Activated naive CD4-positive, alpha-beta T cell treated with anti-CD3 and anti-CD28 coated beads, Interleukin-2, amount 50 U/mL, for 24 hours (primary cell): ENCODE results near the gene MRPL2.
A peak's percentile ranks its signal among the peaks of the same experiment; 100 is the strongest.
"Not testable (repeated sequence)": the region's sequence is repeated elsewhere in the genome, so short reads cannot be mapped to it uniquely, and the experiment has no call there.

Experiments used
- H3K27ac Mint-ChIP-seq: one replicate; pipeline ENCODE4 v1.8.0; 2021; ENCODE audit warnings: mild to moderate bottlenecking, mixed read lengths
- H3K27me3 Mint-ChIP-seq: one replicate; pipeline ENCODE4 v1.8.0; 2021; ENCODE audit warnings: mixed read lengths
- H3K36me3 Mint-ChIP-seq: one replicate; pipeline ENCODE4 v1.8.0; 2021; ENCODE audit warnings: mixed read lengths
- H3K4me1 Mint-ChIP-seq: one replicate; pipeline ENCODE4 v1.8.0; 2021; ENCODE audit warnings: mixed read lengths
- H3K4me3 Mint-ChIP-seq: one replicate; pipeline ENCODE4 v1.8.0; 2021; ENCODE audit warnings: mild to moderate bottlenecking, mixed read lengths
- H3K9me3 Mint-ChIP-seq: one replicate; pipeline ENCODE4 v1.8.0; 2021; ENCODE audit warnings: mixed read lengths

MRPL2 gene

DNA sequence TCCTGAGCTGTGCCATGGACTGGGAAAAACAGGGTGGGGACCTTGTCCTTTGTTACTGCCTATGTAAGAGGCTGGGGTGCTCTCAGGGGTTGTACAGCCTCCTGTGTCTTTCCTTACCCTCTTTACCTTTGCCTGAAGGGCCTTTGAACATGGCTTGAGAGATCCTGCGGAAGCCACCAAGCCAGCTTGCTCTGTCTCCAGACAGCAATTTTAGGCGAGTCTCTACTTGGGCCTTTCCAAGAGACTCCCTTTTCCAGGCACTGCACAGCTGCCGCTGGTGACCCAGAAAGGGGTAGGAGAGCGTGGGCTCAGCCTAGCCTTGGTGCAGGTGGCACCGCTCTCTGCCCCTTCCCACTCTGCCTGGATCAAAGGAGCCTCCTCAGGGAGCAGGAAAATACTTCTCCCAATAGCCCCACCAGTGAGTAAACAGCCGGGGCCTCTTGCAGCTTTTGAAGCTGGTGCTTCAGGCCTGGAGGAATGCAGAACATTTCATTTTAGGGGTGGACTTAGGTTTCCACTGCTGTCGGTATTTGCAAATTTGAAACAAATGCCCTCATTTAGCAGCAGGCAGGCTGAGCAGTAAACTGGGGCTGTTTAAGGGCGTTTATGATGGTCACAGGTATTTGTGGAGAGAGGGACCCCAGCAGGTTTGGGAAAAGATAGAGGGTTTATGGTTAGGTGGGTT lies 30.8 kb upstream of the MRPL2 start:
- Mint-ChIP-seq H3K9me3 (no peaks in the 10 kb centered on the region), H3K27ac (no peak overlapping the region), H3K36me3 (no peaks in the 10 kb centered on the region), H3K4me3 (no peak overlapping the region), H3K27me3 (no peaks in the 10 kb centered on the region), H3K4me1 (peaks cover 8% of the 10 kb centered on the region)

GRCh38 chr6:43089467-43089866 lies 30.2 kb upstream of the MRPL2 start:
- Mint-ChIP-seq H3K27me3 (no peaks in the 10 kb centered on the region), H3K36me3 (no peaks in the 10 kb centered on the region), H3K27ac (no peak overlapping the region), H3K4me1 (peaks cover 8% of the 10 kb centered on the region), H3K9me3 (no peaks in the 10 kb centered on the region), H3K4me3 (no peak overlapping the region)

DNA sequence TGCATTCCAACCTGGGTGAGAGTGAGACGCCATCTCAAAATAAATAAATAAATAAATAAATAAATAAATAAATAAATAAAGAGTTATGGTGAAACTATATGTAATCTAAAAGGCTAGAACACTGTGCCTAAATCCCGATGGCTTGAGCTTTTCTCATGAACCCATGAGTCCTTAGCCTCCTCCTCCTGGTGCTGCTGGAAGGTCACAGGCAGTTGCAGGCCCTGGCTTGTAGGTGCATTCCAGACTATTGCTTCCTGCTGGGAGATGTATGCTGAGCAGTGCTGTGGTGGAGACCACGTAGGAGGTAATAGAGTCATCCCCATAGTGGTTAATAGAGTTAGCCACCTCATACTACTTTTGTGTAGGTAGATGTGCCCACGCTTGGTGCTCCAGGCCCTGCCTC lies 29.4 kb upstream of the MRPL2 start:
- Mint-ChIP-seq H3K9me3 (no peaks in the 10 kb centered on the region), H3K4me3 (no peak overlapping the region), H3K36me3 (no peaks in the 10 kb centered on the region), H3K27ac (no peak overlapping the region), H3K27me3 (no peaks in the 10 kb centered on the region), H3K4me1 (peaks cover 5% of the 10 kb centered on the region)

GRCh38 chr6:43086022-43086658 lies 26.9 kb upstream of the MRPL2 start:
- H3K27ac Mint-ChIP-seq, result no peak overlapping the region
- no peaks in the 10 kb centered on the region for H3K27me3 Mint-ChIP-seq

GRCh38 chr6:43082806-43083655 lies 23.8 kb upstream of the MRPL2 start:
- no peaks in the 10 kb centered on the region for H3K4me1 Mint-ChIP-seq
- no peak overlapping the region for H3K4me3 Mint-ChIP-seq
- no peaks in the 10 kb centered on the region for H3K36me3 Mint-ChIP-seq
- H3K27ac Mint-ChIP-seq, result no peak overlapping the region
- H3K9me3 Mint-ChIP-seq, result no peaks in the 10 kb centered on the region
- H3K27me3 Mint-ChIP-seq, result peaks cover 3% of the 10 kb centered on the region

More at GRCh38 chr6:43086022-43086658, 26.9 kb upstream of the MRPL2 start:
- Mint-ChIP-seq H3K9me3 (no peaks in the 10 kb centered on the region), H3K4me1 (no peaks in the 10 kb centered on the region), H3K4me3 (no peak overlapping the region), H3K36me3 (no peaks in the 10 kb centered on the region)

- not testable (repeated sequence) for H3K27me3 Mint-ChIP-seq, H3K27ac Mint-ChIP-seq, H3K4me1 Mint-ChIP-seq, H3K9me3 Mint-ChIP-seq, H3K36me3 Mint-ChIP-seq, H3K4me3 Mint-ChIP-seq
Measured at GRCh38 chr6:43081922-43082321, 22.7 kb upstream of the MRPL2 start.

GRCh38 chr6:43081043-43081442 lies 21.8 kb upstream of the MRPL2 start:
- Mint-ChIP-seq H3K27ac (no peak overlapping the region), H3K9me3 (no peaks in the 10 kb centered on the region), H3K4me1 (no peaks in the 10 kb centered on the region), H3K36me3 (no peaks in the 10 kb centered on the region), H3K4me3 (no peak overlapping the region), H3K27me3 (peaks cover 5% of the 10 kb centered on the region)

- Mint-ChIP-seq H3K27ac (no peak overlapping the region), H3K27me3 (peaks cover 5% of the 10 kb centered on the region), H3K9me3 (no peaks in the 10 kb centered on the region), H3K4me3 (no peak overlapping the region), H3K36me3 (peaks cover 3% of the 10 kb centered on the region), H3K4me1 (no peaks in the 10 kb centered on the region)
Measured at GRCh38 chr6:43078691-43079090, 19.5 kb upstream of the MRPL2 start.

DNA sequence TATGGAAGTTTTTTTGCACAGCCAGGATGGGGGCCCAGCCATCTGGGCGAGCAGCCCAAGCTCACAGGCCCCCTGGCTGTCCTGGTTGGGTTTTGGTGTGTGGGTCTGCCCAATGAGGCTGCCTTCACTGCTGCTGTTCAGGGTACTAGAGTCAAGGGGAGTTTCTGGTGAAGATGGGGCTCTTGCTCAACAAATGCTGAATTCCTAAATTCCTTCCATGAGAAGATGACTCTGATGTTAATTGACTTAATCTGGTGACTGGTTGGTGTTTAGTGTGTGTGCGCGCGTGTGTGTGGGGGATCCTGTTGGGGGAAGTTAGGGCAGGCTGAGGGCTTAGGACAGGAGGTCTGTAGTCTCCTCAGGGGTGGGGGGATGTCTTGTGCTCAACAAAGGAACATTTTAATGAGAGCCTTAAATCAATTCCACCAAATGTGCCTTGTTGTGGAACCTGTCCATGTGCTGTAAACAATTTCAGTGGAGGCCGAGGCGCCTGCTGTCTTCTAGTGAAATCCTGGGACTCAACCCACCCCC lies 18.8 kb upstream of the MRPL2 start:
- no peaks in the 10 kb centered on the region for H3K9me3 Mint-ChIP-seq
- peaks cover 4% of the 10 kb centered on the region for H3K36me3 Mint-ChIP-seq
- H3K4me1 Mint-ChIP-seq, result no peaks in the 10 kb centered on the region
- no peak overlapping the region for H3K27ac Mint-ChIP-seq
- peaks cover 5% of the 10 kb centered on the region for H3K27me3 Mint-ChIP-seq
- H3K4me3 Mint-ChIP-seq, result peak overlapping the region; percentile 54

GRCh38 chr6:43077333-43077809 lies 18.1 kb upstream of the MRPL2 start:
- H3K36me3 Mint-ChIP-seq, result peaks cover 8% of the 10 kb centered on the region
- H3K27ac Mint-ChIP-seq, result no peak overlapping the region
- H3K27me3 Mint-ChIP-seq, result peaks cover 5% of the 10 kb centered on the region
- peak overlapping the region; percentile 54 for H3K4me3 Mint-ChIP-seq
- H3K9me3 Mint-ChIP-seq, result no peaks in the 10 kb centered on the region
- no peaks in the 10 kb centered on the region for H3K4me1 Mint-ChIP-seq

DNA sequence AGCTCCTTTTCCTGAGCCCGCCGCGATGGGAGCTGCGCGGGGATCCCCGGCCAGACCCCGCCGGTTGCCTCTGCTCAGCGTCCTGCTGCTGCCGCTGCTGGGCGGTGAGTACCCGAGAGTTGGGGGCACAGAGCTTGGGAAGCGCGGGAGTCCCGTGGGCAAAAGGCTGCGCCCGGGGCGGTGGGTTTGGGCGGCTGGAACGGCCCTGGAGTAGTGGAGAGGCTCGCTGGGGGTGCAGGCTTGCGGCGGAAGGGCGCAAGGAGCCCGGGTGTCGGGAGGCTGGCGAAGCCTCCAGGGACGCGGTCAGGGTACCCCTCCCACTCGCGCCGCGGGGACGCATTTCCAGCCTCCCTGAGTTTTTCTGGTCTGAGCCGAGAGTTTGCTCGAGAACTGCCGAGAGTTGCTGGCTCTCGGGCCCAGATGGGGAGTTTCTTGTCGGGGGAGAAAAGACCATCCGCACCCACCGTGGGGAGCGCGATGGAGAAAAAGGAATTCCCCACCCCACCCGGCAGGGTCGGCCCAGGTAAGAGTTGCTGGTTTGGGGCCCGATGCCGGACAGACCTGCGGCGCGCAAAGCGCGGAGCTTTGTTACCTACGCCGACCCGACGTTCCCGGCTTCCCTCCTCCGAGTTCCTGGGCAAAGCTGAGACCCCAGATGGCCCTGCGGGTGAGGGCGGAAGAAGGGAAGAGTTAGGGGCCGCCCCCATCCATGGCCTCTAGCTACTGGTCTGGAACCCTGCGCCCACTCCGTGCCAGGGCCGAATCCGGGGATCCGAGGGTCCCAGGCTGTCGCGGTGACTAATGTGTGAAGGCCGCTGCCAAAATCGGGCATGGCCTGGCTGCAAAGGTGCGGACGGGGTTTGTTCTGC lies 17.5 kb upstream of the MRPL2 start:
- no peaks in the 10 kb centered on the region for H3K4me1 Mint-ChIP-seq
- H3K27ac Mint-ChIP-seq, result no peak overlapping the region
- H3K36me3 Mint-ChIP-seq, result peaks cover 12% of the 10 kb centered on the region
- H3K9me3 Mint-ChIP-seq, result no peaks in the 10 kb centered on the region
- H3K4me3 Mint-ChIP-seq, result peak overlapping the region; percentile 64
- peaks cover 5% of the 10 kb centered on the region for H3K27me3 Mint-ChIP-seq

- Mint-ChIP-seq H3K27ac (no peak within 1 kb of the TSS), H3K27me3 (peaks cover 5% of the 10 kb centered on the region), H3K4me1 (no peaks in the 10 kb centered on the region), H3K9me3 (no peaks in the 10 kb centered on the region), H3K4me3 (peak within 1 kb of the TSS; percentile 69), H3K36me3 (peaks cover 12% of the 10 kb centered on the region)
Measured at GRCh38 chr6:43075670-43076463, 16.6 kb upstream of the MRPL2 start, which contains the start of gene PTK7. Gene PTK7 (plus strand): TSS chr6:43076314. CDS start chr6:43076489, 175 bp downstream.

DNA sequence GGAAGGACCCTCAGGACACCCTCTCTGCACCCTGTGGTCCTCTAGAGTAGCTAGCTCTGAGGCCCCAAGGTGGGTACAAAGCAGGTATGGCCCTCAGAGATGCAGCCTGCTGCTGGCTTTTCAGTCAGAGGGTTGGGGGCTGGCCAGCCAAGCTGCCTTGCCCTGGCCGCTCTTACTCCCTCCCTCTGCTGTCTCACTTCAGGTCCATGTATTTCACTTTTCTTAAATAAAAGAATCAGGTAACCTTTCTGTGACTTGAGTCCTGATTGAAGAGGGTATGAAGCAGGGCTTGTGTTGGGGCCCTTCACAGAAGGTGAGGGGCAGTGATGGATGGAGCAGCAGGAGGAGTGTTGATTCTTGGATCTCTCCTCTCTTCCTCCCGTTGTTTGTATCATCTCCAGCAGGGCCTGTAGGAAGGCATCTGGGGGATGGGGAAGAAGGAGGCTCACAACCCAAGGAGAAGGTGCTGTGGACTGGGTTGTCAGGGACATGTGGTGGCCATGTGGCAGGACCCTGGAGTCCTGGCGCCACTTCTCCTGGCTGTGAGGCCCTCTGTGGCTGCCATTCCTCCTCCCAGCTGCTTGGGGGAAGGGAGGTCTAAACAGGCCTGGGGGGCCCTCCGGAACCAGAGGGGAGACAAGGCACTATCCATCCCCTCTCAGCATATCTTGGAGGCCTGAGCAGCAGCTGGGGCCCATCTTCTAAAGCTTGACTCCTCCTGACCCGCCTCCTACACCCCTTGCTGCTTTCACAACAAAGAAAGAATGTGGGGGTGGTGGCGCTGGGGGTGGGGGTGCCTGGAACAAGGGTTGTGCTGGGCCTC lies 15.8 kb upstream of the MRPL2 start:
- H3K9me3 Mint-ChIP-seq, result no peaks in the 10 kb centered on the region
- peaks cover 14% of the 10 kb centered on the region for H3K36me3 Mint-ChIP-seq
- H3K27me3 Mint-ChIP-seq, result peaks cover 5% of the 10 kb centered on the region
- H3K27ac Mint-ChIP-seq, result no peak overlapping the region
- H3K4me1 Mint-ChIP-seq, result no peaks in the 10 kb centered on the region
- peak overlapping the region; percentile 69 for H3K4me3 Mint-ChIP-seq
